Smooth muscle cell (in vitro differentiated cells): ENCODE data around the gene SNX6. TPM values are rescaled to one million over a fixed set of nuclear protein-coding genes. Genes with fewer than 3 reads are reported as not detected.

Experiments
- DNase-seq: peaks from one replicate; lab custom pipeline; 2025; ENCODE audit not compliant: unreplicated experiment; lab: John Stamatoyannopoulos, UW
- H2AFZ ChIP-seq: fragments of 200-600 bp; sonication (generic); 2 replicates; pipeline ENCODE4 v1.6.0; 2016; ENCODE audit warnings: antibody characterized with exemption, low read depth, mild to moderate bottlenecking
- H3F3A ChIP-seq: fragments of 200-600 bp; sonication (generic); 2 replicates; pipeline ENCODE4 v1.6.0; 2017; ENCODE audit warnings: antibody characterized with exemption, low read depth
- H3K27ac ChIP-seq: fragments of 200-600 bp; sonication (generic); 2 replicates; pipeline ENCODE4 v1.5.1; 2016; ENCODE audit warnings: low read depth, mild to moderate bottlenecking
- H3K27me3 ChIP-seq: fragments of 200-600 bp; sonication (generic); 2 replicates; pipeline ENCODE4 v1.6.1; 2016; ENCODE audit warnings: low read depth, mild to moderate bottlenecking
- H3K36me3 ChIP-seq: fragments of 200-600 bp; sonication (generic); 2 replicates; pipeline ENCODE4 v1.5.1; 2016; ENCODE audit warnings: low read depth
- H3K4me1 ChIP-seq: fragments of 200-600 bp; sonication (generic); 2 replicates; pipeline ENCODE4 v1.5.1; 2016; ENCODE audit warnings: low read depth
- H3K4me2 ChIP-seq: fragments of 200-600 bp; sonication (generic); 2 replicates; pipeline ENCODE4 v1.6.0; 2016; ENCODE audit warnings: mild to moderate bottlenecking
- H3K4me3 ChIP-seq: fragments of 200-600 bp; sonication (generic); 2 replicates; pipeline ENCODE4 v1.5.1; 2016; ENCODE audit warnings: mild to moderate bottlenecking
- H3K79me2 ChIP-seq: fragments of 200-600 bp; sonication (generic); 2 replicates; pipeline ENCODE4 v1.6.0; 2016; ENCODE audit warnings: low read depth, mild to moderate bottlenecking
- H3K9ac ChIP-seq: fragments of 200-600 bp; sonication (generic); 2 replicates; pipeline ENCODE4 v1.6.0; 2016; ENCODE audit warnings: low read depth
- H3K9me3 ChIP-seq: fragments of 200-600 bp; sonication (generic); replicated peaks from 2 replicates; pipeline ENCODE4 v1.5.1; 2016; ENCODE audit warnings: low read depth
- H4K20me1 ChIP-seq: fragments of 200-600 bp; sonication (generic); 2 replicates; pipeline ENCODE4 v1.6.0; 2016; ENCODE audit warnings: low read depth
- WGBS: methylation state at CpG from one replicate; pipeline ENCODE4 v1.1.7; 2016; ENCODE audit warnings: low lambda C conversion rate; 5-methylcytosine and 5-hydroxymethylcytosine counted together
- polyA plus RNA-seq: library from polyadenylated mRNA; unstranded; fragments of >200 nt; fragmentation: Nextera tagmentation; extraction: Ambion mirVana; gene quantifications from 2 replicates; pipeline ENCODE4 v1.2.1, GENCODE V29; 2016
- total RNA-seq: library from RNA; depleted of rRNA; stranded (reverse); fragments of >200 nt; gene quantifications from 2 replicates; pipeline ENCODE4 v1.2.3, GENCODE V29; 2014
- TF ChIP-seq, protein P1 (sequence below): fragments of 200-600 bp; sonication (generic); IDR thresholded peaks from 2 replicates; pipeline ENCODE4 v1.5.1; 2017; ENCODE audit warnings: borderline replicate concordance, mild to moderate bottlenecking, antibody characterized with exemption; ENCODE audit not compliant: insufficient read depth, poor library complexity, severe bottlenecking

Gene SNX6
- total RNA-seq (192 and 210 TPM in 2 replicates), polyA plus RNA-seq (55.7 and 61.1 TPM in 2 replicates)

DNA sequence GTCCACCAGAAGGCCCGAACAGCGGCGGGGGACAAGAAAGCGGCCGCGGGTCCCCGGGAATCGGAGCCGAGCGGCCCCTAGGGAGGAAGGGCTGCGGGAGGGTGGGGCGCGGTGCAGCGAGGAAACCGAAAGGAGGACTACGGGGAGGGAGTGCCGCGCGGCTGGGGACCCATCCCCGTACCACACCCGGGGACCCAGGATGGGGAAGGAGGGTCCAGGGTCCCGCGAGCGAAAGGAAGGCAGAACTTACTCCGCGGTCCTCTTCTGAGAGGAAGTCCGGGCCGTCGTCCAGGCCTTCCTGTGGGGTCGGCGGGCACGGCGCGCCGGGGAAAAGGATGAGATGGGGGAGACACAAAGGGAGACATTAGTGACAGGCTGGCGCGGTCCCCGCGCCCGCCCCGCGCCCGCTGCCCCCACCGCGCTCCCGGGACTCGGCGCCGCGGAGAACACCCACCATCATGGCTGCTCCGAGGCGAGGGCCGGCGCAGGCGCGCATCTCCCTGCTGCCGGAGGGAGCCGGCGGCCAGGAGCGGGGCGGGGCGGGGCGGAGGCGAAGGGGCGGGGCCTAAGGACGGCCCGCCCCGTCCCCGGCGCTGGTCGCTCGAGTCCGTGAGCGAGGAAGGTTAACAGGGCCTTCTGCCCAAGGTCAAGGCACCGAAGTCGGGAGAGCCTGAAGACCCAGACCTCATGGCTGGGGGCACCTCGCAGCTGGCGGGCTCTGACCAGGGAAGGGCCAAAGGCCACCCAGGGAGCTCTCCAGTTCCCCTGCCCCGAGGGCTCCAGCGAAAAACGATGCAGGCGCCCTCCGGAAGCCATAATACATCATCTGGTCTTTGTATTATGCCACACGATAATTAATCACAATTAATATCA lies at the start of gene SNX6:
Gene SNX6, minus strand, starts transcription at position 492 of the 873 bp plus-strand sequence. Its CDS starts 32 bp downstream, at position 460.
- Histone ChIP-seq H3K9me3 (no peaks in the 10 kb centered on the region), H3K27me3 (no peaks in the 10 kb centered on the region), H3K4me1 (peaks cover 10% of the 10 kb centered on the region), H3K4me2 (peak within 1 kb of the TSS; percentile 82), H3K36me3 (no peaks in the 10 kb centered on the region), H3K27ac (no peak within 1 kb of the TSS), H3K4me3 (peak within 1 kb of the TSS; percentile 99), H3K79me2 (peaks cover 49% of the 10 kb centered on the region), H3K9ac (peak within 1 kb of the TSS; percentile 95), H4K20me1 (peaks cover 19% of the 10 kb centered on the region), H3F3A (no peaks in the 10 kb centered on the region), H2AFZ (peak within 1 kb of the TSS; percentile 99)
- 12% methylated on average over 35 of the region's 84 CpGs for WGBS
- DNase-seq = peak; percentile 42
- TF ChIP-seq, protein P1, sequence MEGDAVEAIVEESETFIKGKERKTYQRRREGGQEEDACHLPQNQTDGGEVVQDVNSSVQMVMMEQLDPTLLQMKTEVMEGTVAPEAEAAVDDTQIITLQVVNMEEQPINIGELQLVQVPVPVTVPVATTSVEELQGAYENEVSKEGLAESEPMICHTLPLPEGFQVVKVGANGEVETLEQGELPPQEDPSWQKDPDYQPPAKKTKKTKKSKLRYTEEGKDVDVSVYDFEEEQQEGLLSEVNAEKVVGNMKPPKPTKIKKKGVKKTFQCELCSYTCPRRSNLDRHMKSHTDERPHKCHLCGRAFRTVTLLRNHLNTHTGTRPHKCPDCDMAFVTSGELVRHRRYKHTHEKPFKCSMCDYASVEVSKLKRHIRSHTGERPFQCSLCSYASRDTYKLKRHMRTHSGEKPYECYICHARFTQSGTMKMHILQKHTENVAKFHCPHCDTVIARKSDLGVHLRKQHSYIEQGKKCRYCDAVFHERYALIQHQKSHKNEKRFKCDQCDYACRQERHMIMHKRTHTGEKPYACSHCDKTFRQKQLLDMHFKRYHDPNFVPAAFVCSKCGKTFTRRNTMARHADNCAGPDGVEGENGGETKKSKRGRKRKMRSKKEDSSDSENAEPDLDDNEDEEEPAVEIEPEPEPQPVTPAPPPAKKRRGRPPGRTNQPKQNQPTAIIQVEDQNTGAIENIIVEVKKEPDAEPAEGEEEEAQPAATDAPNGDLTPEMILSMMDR = no peak

DNA sequence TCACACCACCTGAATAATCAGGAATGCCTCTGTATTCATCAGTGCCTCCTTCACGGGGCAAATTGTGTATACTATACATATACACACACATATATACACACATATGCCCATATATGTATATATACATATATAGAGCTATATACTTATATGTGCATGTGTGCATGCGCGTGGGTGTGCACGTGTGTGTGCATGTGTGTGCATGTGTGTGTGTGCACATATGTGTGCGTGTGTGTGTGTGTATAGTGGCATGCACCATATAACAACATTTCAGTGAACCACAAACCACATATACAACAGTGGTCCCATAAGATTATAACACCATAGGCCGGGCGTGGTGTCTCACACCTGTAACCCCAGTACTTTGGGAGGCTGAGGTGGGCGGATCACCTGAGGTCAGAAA lies 48.8 kb upstream of the SNX6 start:
- Histone ChIP-seq H3K79me2 (no peaks in the 10 kb centered on the region), H3K36me3 (no peaks in the 10 kb centered on the region), H3K4me3 (no peak overlapping the region), H3F3A (no peaks in the 10 kb centered on the region), H2AFZ (no peak overlapping the region), H3K27ac (no peak overlapping the region), H4K20me1 (no peaks in the 10 kb centered on the region), H3K4me1 (no peaks in the 10 kb centered on the region), H3K9ac (no peak overlapping the region), H3K27me3 (no peaks in the 10 kb centered on the region), H3K4me2 (no peak overlapping the region), H3K9me3 (no peaks in the 10 kb centered on the region)
- DNase-seq = no peak
- WGBS = 93% methylated on average over 8 of the region's 8 CpGs
- TF ChIP-seq, protein P1 = no peak

DNA sequence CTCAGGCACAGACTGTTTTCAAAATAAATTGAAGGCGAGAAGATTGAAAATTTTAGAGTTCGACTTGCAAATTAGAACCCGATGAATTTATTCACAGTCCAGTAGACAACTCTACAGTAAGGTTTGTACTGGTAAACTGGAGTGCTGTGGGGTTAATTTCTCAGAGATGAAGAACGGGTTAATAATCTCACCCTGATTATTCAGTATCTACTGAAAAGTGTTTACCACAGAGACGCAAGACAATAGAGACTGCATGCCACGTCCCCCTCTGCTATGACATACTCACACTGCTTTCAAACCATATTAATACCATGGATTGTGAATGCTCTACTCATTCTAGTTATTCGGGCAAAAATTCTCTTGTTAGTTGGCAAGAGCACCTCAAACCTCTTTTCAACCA lies 48.4 kb upstream of the SNX6 start:
- Histone ChIP-seq H3K36me3 (no peaks in the 10 kb centered on the region), H3K4me1 (no peaks in the 10 kb centered on the region), H3K4me3 (no peak overlapping the region), H3K27me3 (no peaks in the 10 kb centered on the region), H3F3A (no peaks in the 10 kb centered on the region), H3K9me3 (no peaks in the 10 kb centered on the region), H3K27ac (peak overlapping the region; percentile 0), H3K4me2 (no peak overlapping the region), H4K20me1 (no peaks in the 10 kb centered on the region), H2AFZ (no peak overlapping the region), H3K79me2 (no peaks in the 10 kb centered on the region), H3K9ac (no peak overlapping the region)
- TF ChIP-seq, protein P1 = no peak
- 78% methylated on average over 7 of the region's 7 CpGs for WGBS
- no peak for DNase-seq
